Measurements from ENCODE around the gene NCOA3. TPM values are rescaled to one million over a fixed set of nuclear protein-coding genes. Genes with fewer than 3 reads are reported as not detected.
A peak's percentile ranks its signal among the peaks of the same experiment; 100 is the strongest.

The NCOA3 gene
- total and polyA plus RNA-seq, 2 donors, result 11.4 to 20.3 TPM

GRCh38 chr20:47684306-47685080, 182.8 kb downstream of the NCOA3 start:
- no peaks in the 10 kb centered on the region for H3K27me3 ChIP-seq (ENCODE audit: control insufficient read depth in 2 of 2, insufficient read depth in 1 of 2, low read length in 1 of 2)
- H3K4me3 ChIP-seq (ENCODE audit: low read length in 2 of 2), result no peak overlapping the region
- no peak for DNase-seq (ENCODE audit: low read depth in 6 of 9, low spot score in 9 of 9)
- H3K4me1 ChIP-seq (ENCODE audit: control insufficient read depth in 2 of 2, insufficient read depth in 2 of 2, low read length in 2 of 2), result no peaks in the 10 kb centered on the region
- no peaks in the 10 kb centered on the region for H3K36me3 ChIP-seq (ENCODE audit: control insufficient read depth in 2 of 2, insufficient read depth in 2 of 2, low read length in 1 of 2)
- WGBS, result 92% methylated on average over 26 of the region's 26 CpGs
- no peaks in the 10 kb centered on the region for H3K9me3 ChIP-seq (ENCODE audit: control insufficient read depth in 2 of 2, insufficient read depth in 1 of 2, low read length in 1 of 2)
- no peak overlapping the region for H3K27ac ChIP-seq (ENCODE audit: low read depth in 1 of 2, low read length in 1 of 2)

- Histone ChIP-seq H3K4me3 (ENCODE audit: low read length in 2 of 2) (no peak overlapping the region), H3K27ac (ENCODE audit: low read depth in 1 of 2, low read length in 1 of 2) (no peak overlapping the region), H3K4me1 (ENCODE audit: control insufficient read depth in 2 of 2, insufficient read depth in 2 of 2, low read length in 2 of 2) (no peaks in the 10 kb centered on the region), H3K27me3 (ENCODE audit: control insufficient read depth in 2 of 2, insufficient read depth in 1 of 2, low read length in 1 of 2) (no peaks in the 10 kb centered on the region), H3K9me3 (ENCODE audit: control insufficient read depth in 2 of 2, insufficient read depth in 1 of 2, low read length in 1 of 2) (peaks cover 0 to 7% of the 10 kb centered on the region in 2 donors), H3K36me3 (ENCODE audit: control insufficient read depth in 2 of 2, insufficient read depth in 2 of 2, low read length in 1 of 2) (no peaks in the 10 kb centered on the region)
- no peak for DNase-seq (ENCODE audit: low read depth in 6 of 9, low spot score in 9 of 9)
- WGBS, result 96% methylated on average over 14 of the region's 14 CpGs
These were observed 184.9 kb downstream of the NCOA3 start for GRCh38 chr20:47686545-47686944.

- no peak for DNase-seq (ENCODE audit: low read depth in 6 of 9, low spot score in 9 of 9)
- Histone ChIP-seq H3K27ac (ENCODE audit: low read depth in 1 of 2, low read length in 1 of 2) (no peak overlapping the region), H3K9me3 (ENCODE audit: control insufficient read depth in 2 of 2, insufficient read depth in 1 of 2, low read length in 1 of 2) (peaks cover 0 to 11% of the 10 kb centered on the region in 2 donors), H3K36me3 (ENCODE audit: control insufficient read depth in 2 of 2, insufficient read depth in 2 of 2, low read length in 1 of 2) (no peaks in the 10 kb centered on the region), H3K4me1 (ENCODE audit: control insufficient read depth in 2 of 2, insufficient read depth in 2 of 2, low read length in 2 of 2) (no peaks in the 10 kb centered on the region), H3K4me3 (ENCODE audit: low read length in 2 of 2) (no peak overlapping the region), H3K27me3 (ENCODE audit: control insufficient read depth in 2 of 2, insufficient read depth in 1 of 2, low read length in 1 of 2) (no peaks in the 10 kb centered on the region)
- WGBS, result 93% methylated on average over 20 of the region's 20 CpGs
These were observed 185.7 kb downstream of the NCOA3 start for GRCh38 chr20:47687095-47687987.

DNA sequence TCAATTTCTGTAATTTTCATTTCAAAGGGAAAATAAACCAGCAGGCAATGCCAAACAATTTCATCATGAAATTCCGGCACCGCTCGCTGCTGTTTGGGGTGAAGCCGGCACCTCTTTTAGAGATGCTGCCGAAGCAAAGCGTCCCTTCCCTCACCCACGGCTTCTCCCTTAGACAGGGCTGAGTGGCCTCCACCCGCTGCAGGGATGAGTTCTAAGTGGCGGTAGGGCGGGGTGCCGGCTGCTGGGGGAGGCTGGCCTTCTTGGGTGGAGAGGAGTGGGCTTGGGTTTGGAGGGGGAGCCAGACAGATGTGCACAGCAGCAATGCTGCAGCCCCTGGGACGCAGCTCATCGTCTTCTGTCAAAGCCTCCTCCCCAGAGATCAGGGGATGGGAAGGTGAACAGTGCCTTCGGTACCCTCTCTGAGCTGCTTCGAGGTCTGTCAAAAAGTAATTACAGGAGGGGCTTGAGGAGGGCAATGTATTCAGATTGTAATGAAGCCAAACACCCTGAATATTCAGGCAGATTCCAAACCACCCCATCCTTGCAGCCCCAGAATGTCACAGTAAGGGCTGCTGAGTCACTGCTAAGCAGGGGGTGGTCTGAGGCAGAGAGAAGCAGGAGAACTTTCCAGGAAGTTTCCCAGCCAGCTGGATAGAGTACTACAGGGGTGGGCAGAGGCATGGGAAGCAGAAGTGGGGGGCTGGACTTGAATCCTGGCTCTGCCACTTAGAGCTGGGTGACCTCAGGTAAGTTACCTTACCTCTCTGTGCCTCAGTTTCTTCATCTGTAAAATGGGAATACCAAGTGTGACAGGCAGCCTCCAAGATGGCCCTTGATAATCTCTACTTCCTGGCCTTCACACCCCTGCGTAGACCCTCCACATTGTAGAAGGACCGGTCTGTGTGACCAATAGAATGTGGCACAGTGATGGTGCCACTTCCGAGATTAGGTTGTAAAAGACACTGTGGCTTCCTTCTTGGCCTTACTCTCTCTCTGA, 187.0 kb downstream of the NCOA3 start:
- no peaks in the 10 kb centered on the region for H3K27me3 ChIP-seq (ENCODE audit: control insufficient read depth in 2 of 2, insufficient read depth in 1 of 2, low read length in 1 of 2)
- no peak for DNase-seq (ENCODE audit: low read depth in 6 of 9, low spot score in 9 of 9)

GRCh38 chr20:47689731-47690130, 188.0 kb downstream of the NCOA3 start:
- no peaks in the 10 kb centered on the region for H3K4me1 ChIP-seq (ENCODE audit: control insufficient read depth in 2 of 2, insufficient read depth in 2 of 2, low read length in 2 of 2)
- no peaks in the 10 kb centered on the region for H3K36me3 ChIP-seq (ENCODE audit: control insufficient read depth in 2 of 2, insufficient read depth in 2 of 2, low read length in 1 of 2)
- no peak overlapping the region for H3K4me3 ChIP-seq (ENCODE audit: low read length in 2 of 2)
- peaks cover 0 to 22% of the 10 kb centered on the region in 2 donors for H3K9me3 ChIP-seq (ENCODE audit: control insufficient read depth in 2 of 2, insufficient read depth in 1 of 2, low read length in 1 of 2)
- no peak for DNase-seq (ENCODE audit: low read depth in 6 of 9, low spot score in 9 of 9)
- WGBS, result 95% methylated on average over 1 of the region's 1 CpG
- H3K27ac ChIP-seq (ENCODE audit: low read depth in 1 of 2, low read length in 1 of 2), result no peak overlapping the region
- H3K27me3 ChIP-seq (ENCODE audit: control insufficient read depth in 2 of 2, insufficient read depth in 1 of 2, low read length in 1 of 2), result no peaks in the 10 kb centered on the region

More for the DNA sequence above, 187.0 kb downstream of the NCOA3 start:
- H3K9me3 ChIP-seq (ENCODE audit: control insufficient read depth in 2 of 2, insufficient read depth in 1 of 2, low read length in 1 of 2), result peaks cover 0 to 14% of the 10 kb centered on the region in 2 donors
- H3K4me3 ChIP-seq (ENCODE audit: low read length in 2 of 2), result no peak overlapping the region
- 86% methylated on average over 18 of the region's 18 CpGs for WGBS
- no peaks in the 10 kb centered on the region for H3K4me1 ChIP-seq (ENCODE audit: control insufficient read depth in 2 of 2, insufficient read depth in 2 of 2, low read length in 2 of 2)
- no peaks in the 10 kb centered on the region for H3K36me3 ChIP-seq (ENCODE audit: control insufficient read depth in 2 of 2, insufficient read depth in 2 of 2, low read length in 1 of 2)
- H3K27ac ChIP-seq (ENCODE audit: low read depth in 1 of 2, low read length in 1 of 2), result no peak overlapping the region

GRCh38 chr20:47691625-47692024, 189.9 kb downstream of the NCOA3 start:
- DNase-seq (ENCODE audit: low read depth in 6 of 9, low spot score in 9 of 9), result peak in 1 of 9 donors; percentile 15
- H3K27ac ChIP-seq (ENCODE audit: low read depth in 1 of 2, low read length in 1 of 2), result no peak overlapping the region
- no peaks in the 10 kb centered on the region for H3K4me1 ChIP-seq (ENCODE audit: control insufficient read depth in 2 of 2, insufficient read depth in 2 of 2, low read length in 2 of 2)
- H3K9me3 ChIP-seq (ENCODE audit: control insufficient read depth in 2 of 2, insufficient read depth in 1 of 2, low read length in 1 of 2), result peaks cover 0 to 22% of the 10 kb centered on the region in 2 donors
- no peaks in the 10 kb centered on the region for H3K27me3 ChIP-seq (ENCODE audit: control insufficient read depth in 2 of 2, insufficient read depth in 1 of 2, low read length in 1 of 2)
- H3K36me3 ChIP-seq (ENCODE audit: control insufficient read depth in 2 of 2, insufficient read depth in 2 of 2, low read length in 1 of 2), result no peaks in the 10 kb centered on the region
- no peak overlapping the region for H3K4me3 ChIP-seq (ENCODE audit: low read length in 2 of 2)

DNA sequence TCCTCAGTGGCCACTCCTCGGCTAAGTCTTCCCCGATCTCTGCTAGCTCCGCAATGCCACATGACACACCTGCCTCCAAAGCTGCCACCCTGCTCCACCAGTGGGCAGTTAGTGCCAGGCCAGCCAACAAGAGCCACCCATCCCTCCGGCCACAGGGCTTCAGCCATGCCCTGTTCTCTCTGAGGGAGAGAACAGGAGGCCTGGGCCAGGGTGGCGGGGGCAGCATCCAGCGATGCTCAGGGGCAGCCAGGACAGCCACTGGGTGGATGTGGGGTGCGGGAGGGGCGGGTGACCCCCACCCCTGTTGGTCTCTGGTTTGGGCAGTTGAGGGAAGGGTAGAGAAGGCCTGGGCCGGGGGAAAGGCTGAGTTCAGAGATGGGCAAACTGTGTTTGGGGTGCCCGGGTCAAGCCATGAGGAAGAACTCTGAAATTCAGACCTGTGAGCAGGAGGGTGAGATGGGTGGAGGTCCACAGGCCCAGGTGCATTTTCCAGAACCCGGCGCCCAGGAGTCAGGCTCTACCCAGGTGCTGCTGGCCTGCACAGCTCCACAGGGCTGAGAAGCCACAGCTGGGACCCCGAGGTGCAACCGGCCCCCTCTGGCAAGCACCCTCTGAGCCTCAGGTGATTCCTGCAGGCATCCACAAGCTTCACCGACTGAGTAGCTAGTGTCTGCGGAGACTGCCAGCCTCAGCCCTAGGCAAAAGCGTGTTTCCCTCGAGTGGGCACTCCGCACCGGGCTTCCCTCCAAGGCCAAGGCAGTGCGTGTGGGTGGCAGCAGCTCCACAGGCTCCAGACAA, 192.5 kb downstream of the NCOA3 start:
- Histone ChIP-seq H3K36me3 (ENCODE audit: control insufficient read depth in 2 of 2, insufficient read depth in 2 of 2, low read length in 1 of 2) (no peaks in the 10 kb centered on the region), H3K27me3 (ENCODE audit: control insufficient read depth in 2 of 2, insufficient read depth in 1 of 2, low read length in 1 of 2) (no peaks in the 10 kb centered on the region), H3K9me3 (ENCODE audit: control insufficient read depth in 2 of 2, insufficient read depth in 1 of 2, low read length in 1 of 2) (peaks cover 0 to 22% of the 10 kb centered on the region in 2 donors), H3K4me1 (ENCODE audit: control insufficient read depth in 2 of 2, insufficient read depth in 2 of 2, low read length in 2 of 2) (no peaks in the 10 kb centered on the region), H3K4me3 (ENCODE audit: low read length in 2 of 2) (no peak overlapping the region), H3K27ac (ENCODE audit: low read depth in 1 of 2, low read length in 1 of 2) (no peak overlapping the region)
- DNase-seq (ENCODE audit: low read depth in 6 of 9, low spot score in 9 of 9), result no peak
- WGBS, result 97% methylated on average over 21 of the region's 21 CpGs

GRCh38 chr20:47696856-47697255, 195.2 kb downstream of the NCOA3 start:
- Histone ChIP-seq H3K4me3 (ENCODE audit: low read length in 2 of 2) (no peak overlapping the region), H3K27me3 (ENCODE audit: control insufficient read depth in 2 of 2, insufficient read depth in 1 of 2, low read length in 1 of 2) (no peaks in the 10 kb centered on the region), H3K36me3 (ENCODE audit: control insufficient read depth in 2 of 2, insufficient read depth in 2 of 2, low read length in 1 of 2) (no peaks in the 10 kb centered on the region), H3K4me1 (ENCODE audit: control insufficient read depth in 2 of 2, insufficient read depth in 2 of 2, low read length in 2 of 2) (no peaks in the 10 kb centered on the region), H3K27ac (ENCODE audit: low read depth in 1 of 2, low read length in 1 of 2) (no peak overlapping the region), H3K9me3 (ENCODE audit: control insufficient read depth in 2 of 2, insufficient read depth in 1 of 2, low read length in 1 of 2) (peaks cover 0 to 11% of the 10 kb centered on the region in 2 donors)
- no peak for DNase-seq (ENCODE audit: low read depth in 6 of 9, low spot score in 9 of 9)
- 98% methylated on average over 11 of the region's 11 CpGs for WGBS
